DLD1 (cell line): Measurements from ENCODE around the gene SCMH1.
"Not testable (repeated sequence)": the region's sequence is repeated elsewhere in the genome, so short reads cannot be mapped to it uniquely, and the experiment has no call there.

Experiments
- in situ Hi-C: cut with HindIII; loops from 2 replicates; pipeline ENCODE4 v1.10.0; 2017; ENCODE audit warnings: low sequenced_read_pairs

SCMH1 gene

GRCh38 chr1:41158147-41158875 lies 83.8 kb downstream of the SCMH1 start:
- in situ Hi-C loops, result no loop called here

DNA sequence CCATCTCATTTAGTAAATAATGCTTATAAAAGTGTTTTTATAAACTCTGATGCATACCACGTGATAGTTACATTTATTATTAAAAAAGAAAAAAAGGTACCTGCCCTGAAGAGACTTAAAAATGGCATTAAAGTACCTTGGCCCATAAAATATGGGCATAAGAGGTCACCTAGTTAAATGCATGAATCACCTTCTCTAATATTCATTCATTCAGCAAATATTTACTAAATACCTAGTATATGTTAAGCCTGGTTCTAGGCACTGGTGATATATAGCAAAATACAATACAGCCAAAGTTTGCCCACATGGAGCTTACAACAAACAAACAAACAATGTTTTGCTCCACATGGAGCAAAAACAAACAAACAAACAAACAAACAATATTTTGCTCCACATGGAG lies 87.0 kb downstream of the SCMH1 start:
- in situ Hi-C loops, result no loop called here

GRCh38 chr1:41153750-41154274 lies 88.3 kb downstream of the SCMH1 start:
- in situ Hi-C loops, result no loop called here

- in situ Hi-C loops, result no loop called here
These were observed 89.5 kb downstream of the SCMH1 start for GRCh38 chr1:41152622-41153044.

GRCh38 chr1:41151846-41152245 lies 90.3 kb downstream of the SCMH1 start:
- in situ Hi-C loops, result no loop called here

GRCh38 chr1:41149570-41149969 lies 92.5 kb downstream of the SCMH1 start:
- in situ Hi-C loops, result no loop called here

GRCh38 chr1:41144285-41144684 lies 97.8 kb downstream of the SCMH1 start:
- in situ Hi-C loops, result no loop called here

- in situ Hi-C loops, result no loop called here
These were observed 103.6 kb downstream of the SCMH1 start for GRCh38 chr1:41138549-41138948.

DNA sequence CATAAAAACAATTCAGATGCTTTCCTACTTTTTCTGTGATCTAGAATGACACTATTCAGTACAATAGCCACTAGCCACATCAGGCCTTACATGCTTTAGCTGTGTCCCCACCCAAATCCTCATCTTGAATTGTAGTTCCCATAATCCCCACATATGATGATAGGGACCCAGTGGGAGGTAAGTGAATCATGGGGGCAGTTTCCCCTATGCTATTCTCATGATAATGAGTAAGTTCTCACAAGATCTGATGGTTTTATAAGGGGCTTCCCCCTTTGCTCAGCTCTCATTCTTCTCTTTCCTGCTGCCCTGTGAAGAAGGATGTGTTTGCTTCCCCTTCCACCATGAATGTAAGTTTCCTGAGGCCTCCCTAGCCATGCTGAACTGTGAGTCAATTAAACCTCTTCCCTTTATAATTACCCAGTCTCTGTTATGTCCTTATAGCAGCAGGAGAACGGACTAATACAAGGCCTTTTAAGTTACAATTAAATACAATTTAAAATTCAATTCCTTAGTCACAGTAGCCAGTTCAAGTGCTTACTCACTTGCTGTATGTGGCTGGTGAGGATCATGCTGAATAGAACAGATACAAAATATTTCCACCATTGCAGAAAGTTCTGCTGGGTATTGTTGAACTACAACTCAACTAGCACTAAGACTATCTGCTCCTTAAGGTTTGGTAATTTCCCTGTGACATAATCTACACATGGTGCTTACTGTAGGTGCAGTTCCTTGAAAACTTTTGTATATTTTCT lies 106.7 kb downstream of the SCMH1 start:
- in situ Hi-C loops, result no loop called here

GRCh38 chr1:41134325-41134724 lies 107.8 kb downstream of the SCMH1 start:
- in situ Hi-C loops, result not testable (repeated sequence)

DNA sequence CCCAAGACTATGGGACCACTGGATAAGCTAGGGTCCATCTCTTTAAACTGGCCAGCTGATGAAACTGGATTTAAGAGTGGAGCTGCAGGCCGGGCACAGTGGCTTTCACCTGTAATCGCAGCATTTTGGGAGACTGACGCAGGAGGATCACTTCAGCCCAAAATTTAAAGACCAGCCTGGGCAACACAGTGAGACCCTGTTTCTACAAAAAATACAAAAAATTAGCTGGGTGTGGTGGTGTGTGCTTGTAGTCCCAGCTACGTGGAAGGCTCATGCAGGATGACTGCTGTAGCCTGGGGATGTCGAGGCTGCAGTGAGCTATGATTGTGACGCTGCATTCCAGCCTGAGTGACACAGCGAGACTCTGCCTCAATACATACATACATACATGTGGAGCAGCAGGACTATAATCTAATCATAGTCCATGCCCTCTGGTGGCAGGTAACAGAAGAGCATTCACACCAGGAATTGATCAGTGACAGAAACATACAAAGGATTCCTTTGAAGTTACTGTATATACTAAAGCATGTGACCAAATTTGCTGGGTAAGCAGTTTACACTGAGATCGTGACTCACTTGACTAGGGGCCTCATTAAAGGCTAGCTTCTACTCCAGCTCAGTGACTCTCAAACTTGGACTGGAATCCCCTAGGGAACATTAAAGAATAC lies 119.1 kb downstream of the SCMH1 start:
- in situ Hi-C loops, result no loop called here

- in situ Hi-C loops, result no loop called here
These were observed 120.0 kb downstream of the SCMH1 start for GRCh38 chr1:41122148-41122547.

- in situ Hi-C loops, result no loop called here
These were observed 123.5 kb downstream of the SCMH1 start for GRCh38 chr1:41118645-41119044.

DNA sequence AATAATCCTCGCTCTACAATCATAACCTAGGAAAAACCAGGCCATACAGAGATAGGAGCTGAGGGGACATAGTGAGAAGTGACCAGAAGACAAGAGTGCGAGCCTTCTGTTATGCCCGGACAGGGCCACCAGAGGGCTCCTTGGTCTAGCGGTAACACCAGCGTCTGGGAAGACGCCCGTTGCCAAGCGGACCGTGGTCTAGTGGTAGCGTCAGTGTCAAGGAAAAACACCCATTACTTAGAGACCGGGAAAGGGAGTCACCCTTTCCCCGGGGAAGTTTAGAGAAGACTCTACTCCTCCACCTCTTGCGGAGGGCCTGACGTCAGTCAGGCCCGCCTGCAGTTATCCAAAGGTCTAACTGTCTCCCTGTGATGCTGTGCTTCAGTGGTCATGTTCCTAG lies 124.9 kb downstream of the SCMH1 start:
- in situ Hi-C loops, result not testable (repeated sequence)

- in situ Hi-C loops, result no loop called here
These were observed 131.4 kb downstream of the SCMH1 start for GRCh38 chr1:41110736-41111135.

- in situ Hi-C loops, result no loop called here
These were observed 131.8 kb downstream of the SCMH1 start for GRCh38 chr1:41110286-41110685.

DNA sequence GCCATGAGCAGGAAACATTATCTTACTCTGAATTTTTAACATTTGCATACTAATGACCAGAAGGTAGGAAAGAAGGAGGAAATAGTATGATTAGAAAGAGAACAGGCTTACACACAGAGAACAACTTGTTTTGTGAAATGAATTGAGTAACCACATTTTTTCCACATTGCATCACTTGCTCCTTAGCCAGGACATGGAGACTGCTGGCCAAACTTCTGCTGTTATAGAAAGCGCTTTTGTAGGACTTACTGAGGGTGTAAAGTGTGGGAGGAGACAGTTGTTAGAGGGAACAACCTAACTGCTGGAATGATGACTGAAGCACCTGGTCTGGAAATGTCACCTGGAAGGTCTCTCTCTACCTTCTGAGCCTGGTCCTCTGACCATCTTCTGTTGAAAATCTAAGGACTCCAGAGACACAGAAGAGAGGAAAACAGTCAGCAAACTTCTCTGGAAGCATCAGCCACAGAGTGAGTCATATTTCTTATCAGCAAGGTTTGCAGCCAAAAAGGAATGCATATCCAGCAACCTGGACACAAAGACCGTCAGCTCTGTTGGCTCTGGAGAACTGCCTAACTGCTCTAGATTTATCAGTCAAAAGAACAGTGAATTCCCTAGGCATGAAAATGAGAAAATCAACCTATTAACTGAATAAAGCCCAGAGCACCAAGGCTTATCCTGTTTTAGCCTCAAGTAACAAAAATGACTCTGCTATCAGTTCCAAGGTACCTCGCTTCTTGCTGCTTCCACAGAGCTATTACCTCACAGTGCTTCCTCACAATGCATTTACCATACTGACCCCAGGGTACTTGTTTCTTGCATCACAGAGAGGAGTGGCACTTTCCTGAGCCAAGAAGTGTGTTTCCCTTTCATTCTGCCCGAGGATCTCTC lies 132.6 kb downstream of the SCMH1 start:
- in situ Hi-C loops, result no loop called here

DNA sequence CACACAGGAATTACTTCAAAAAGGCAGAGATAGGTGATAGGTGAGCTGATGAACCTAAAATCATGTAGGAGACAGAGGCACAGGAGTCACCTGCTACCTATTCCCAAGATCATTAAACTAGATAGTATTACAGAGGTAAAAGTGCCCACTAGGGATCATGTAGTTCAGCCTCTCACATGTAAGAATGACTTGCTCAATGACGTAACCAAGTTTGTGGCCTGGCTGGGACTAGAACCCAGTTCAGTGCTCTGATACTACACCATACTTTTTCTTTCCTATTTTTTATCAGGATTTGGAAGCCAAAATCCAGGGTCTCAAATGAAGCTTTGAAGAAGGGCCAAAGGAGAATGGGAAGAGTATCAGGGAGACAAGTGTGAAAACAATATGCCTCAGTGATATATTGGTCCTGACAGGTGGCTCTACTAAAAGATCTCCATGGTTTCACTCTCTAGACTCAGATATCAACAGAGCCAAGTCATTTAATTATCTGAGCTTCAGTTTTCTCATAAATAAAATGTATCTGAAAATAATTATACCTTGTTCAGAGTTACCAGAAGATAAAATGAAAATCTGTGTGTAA lies 133.3 kb downstream of the SCMH1 start:
- in situ Hi-C loops, result no loop called here

- in situ Hi-C loops, result no loop called here
These were observed 138.3 kb downstream of the SCMH1 start for GRCh38 chr1:41103766-41104165.

- in situ Hi-C loops, result no loop called here
These were observed 139.5 kb downstream of the SCMH1 start for GRCh38 chr1:41102653-41103052.
